ENCODE data around the gene F10. TPM values are rescaled to one million over a fixed set of nuclear protein-coding genes. Genes with fewer than 3 reads are reported as not detected.

Gene F10
- polyA plus RNA-seq, 1 of the 3 experiments (the other 2 are of a cell fraction): 12.5 TPM

- Histone ChIP-seq H2AFZ (ENCODE audit: low read depth) (no peak overlapping the region), H3K9me3 (no peaks in the 10 kb centered on the region), H3K9ac (no peak overlapping the region), H4K20me1 (ENCODE audit: insufficient read depth) (no peaks in the 10 kb centered on the region), H3K4me3 (ENCODE audit: low read depth in 2 of 2, low read length in 1 of 2) (no peak overlapping the region), H3K4me2 (no peak overlapping the region), H3K27me3 (ENCODE audit: insufficient read depth) (no peaks in the 10 kb centered on the region), H3K27ac (ENCODE audit: low read depth in 2 of 2, low read length in 1 of 2) (no peak overlapping the region), H3K36me3 (replicated peaks in 1 of 2; ENCODE audit: control insufficient read depth in 1 of 2, insufficient read depth in 2 of 2, low read length in 1 of 2) (peaks cover 63 to 81% of the 10 kb centered on the region in 2 experiments), H3K9me2 (no peaks in the 10 kb centered on the region), H3F3A (replicated peaks; ENCODE audit: insufficient read depth) (peaks cover 37% of the 10 kb centered on the region), H3K4me1 (ENCODE audit: control insufficient read depth in 1 of 2, insufficient read depth in 2 of 2, low read depth in 1 of 2, low read length in 1 of 2) (peaks cover 11 to 18% of the 10 kb centered on the region in 2 experiments; a peak in 3 of 4 replicates), H3K79me2 (ENCODE audit: insufficient read depth) (peaks cover 46% of the 10 kb centered on the region)
- ChIA-PET CTCF (no interaction called here), POLR2A (no interaction called here)
- DNase-seq: no peak
- TF ChIP-seq PBX3 (IDR thresholded peaks at IDR 0.05) (no peak), MEF2A (IDR thresholded peaks at IDR 0.05; ENCODE audit: borderline replicate concordance, low read depth) (no peak), SMC3 (IDR thresholded peaks at IDR 0.05; ENCODE audit: low read depth, low read length) (no peak), EP300 (IDR thresholded peaks at IDR 0.05; ENCODE audit: borderline replicate concordance in 1 of 2, low read depth in 1 of 2, low read length in 1 of 2) (no peak), JUND (IDR thresholded peaks at IDR 0.05) (no peak), ZBTB33 (IDR thresholded peaks at IDR 0.05; ENCODE audit: borderline replicate concordance, low read depth) (no peak), MXI1 (IDR thresholded peaks at IDR 0.05; ENCODE audit: low read depth, low read length) (no peak), NFIC (IDR thresholded peaks at IDR 0.05; ENCODE audit: borderline replicate concordance) (no peak), FOXJ3 (CRISPR knock-in tag; IDR thresholded peaks at IDR 0.05) (no peak), TEAD4 (IDR thresholded peaks at IDR 0.05; ENCODE audit: borderline replicate concordance, insufficient read depth) (no peak), REST (IDR thresholded peaks at IDR 0.05; ENCODE audit: low read depth, low read length) (no peak), POLR2AphosphoS5 (IDR thresholded peaks at IDR 0.05; ENCODE audit: low read depth, low read length) (no peak), FOSL2 (IDR thresholded peaks at IDR 0.05; ENCODE audit: borderline replicate concordance, low read depth) (no peak), IRF3 (IDR thresholded peaks at IDR 0.05; ENCODE audit: low read depth, low read length) (no peak), MAX (IDR thresholded peaks at IDR 0.05; ENCODE audit: low read depth) (no peak)
- WGBS (ENCODE audit: low lambda C conversion rate): 91% methylated on average over 4 of the region's 4 CpGs
These were observed 59.4 kb downstream of the F10 start for GRCh38 chr13:113182046-113182445.
